Measurements from ENCODE around the gene TRAF3.

TRAF3 gene

DNA sequence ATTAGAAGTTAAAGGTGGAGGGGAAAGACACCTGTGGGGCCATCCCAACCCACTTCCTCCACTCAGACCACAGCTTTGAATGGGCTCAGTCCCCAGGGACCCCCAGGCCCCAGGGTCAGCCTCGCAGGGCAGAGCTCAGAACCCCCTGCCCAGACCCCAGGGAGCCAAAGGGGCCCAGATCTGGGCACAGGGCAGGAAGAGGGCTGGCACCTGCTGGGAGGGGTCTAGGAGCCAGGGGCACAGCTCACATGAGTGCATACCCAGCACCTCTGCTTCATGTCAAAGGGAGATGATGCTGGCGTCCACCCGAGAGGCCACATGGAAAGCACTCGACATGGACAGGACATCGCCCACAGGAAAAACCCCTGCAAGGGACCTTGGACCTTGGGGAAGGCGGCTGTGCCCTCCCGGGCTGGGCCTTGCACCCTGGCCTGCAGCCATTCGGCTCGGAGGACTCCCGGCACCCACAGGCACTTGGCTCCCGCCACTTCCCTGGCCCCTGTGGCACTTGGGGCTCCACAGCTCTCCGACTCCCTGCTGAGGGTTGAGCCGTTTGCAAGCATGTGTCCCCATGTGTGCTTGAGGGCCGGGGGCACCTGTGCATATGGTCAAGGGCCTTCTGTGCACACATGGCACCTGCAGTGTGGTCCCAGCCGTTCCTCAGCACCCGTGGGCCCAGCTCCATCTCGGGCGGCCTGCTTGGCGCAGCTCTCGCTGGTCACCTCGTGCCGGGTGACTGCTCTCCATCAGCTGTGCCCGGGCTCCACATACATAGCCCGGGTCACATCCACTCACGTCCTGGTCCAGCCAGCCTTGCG lies 137.4 kb downstream of the TRAF3 start:
- in situ Hi-C loops (cut with HindIII; ENCODE audit: low sequenced_read_pairs) = no loop called here
- TF ChIP-seq, protein P1, sequence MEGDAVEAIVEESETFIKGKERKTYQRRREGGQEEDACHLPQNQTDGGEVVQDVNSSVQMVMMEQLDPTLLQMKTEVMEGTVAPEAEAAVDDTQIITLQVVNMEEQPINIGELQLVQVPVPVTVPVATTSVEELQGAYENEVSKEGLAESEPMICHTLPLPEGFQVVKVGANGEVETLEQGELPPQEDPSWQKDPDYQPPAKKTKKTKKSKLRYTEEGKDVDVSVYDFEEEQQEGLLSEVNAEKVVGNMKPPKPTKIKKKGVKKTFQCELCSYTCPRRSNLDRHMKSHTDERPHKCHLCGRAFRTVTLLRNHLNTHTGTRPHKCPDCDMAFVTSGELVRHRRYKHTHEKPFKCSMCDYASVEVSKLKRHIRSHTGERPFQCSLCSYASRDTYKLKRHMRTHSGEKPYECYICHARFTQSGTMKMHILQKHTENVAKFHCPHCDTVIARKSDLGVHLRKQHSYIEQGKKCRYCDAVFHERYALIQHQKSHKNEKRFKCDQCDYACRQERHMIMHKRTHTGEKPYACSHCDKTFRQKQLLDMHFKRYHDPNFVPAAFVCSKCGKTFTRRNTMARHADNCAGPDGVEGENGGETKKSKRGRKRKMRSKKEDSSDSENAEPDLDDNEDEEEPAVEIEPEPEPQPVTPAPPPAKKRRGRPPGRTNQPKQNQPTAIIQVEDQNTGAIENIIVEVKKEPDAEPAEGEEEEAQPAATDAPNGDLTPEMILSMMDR (IDR thresholded peaks at IDR 0.05; ENCODE audit: low read depth, low read length) = no peak
- DNase-seq (ENCODE audit: low read depth, low spot score) = no peak
- H3K4me3 ChIP-seq (ENCODE audit: low read depth, low read length) = no peak overlapping the region

DNA sequence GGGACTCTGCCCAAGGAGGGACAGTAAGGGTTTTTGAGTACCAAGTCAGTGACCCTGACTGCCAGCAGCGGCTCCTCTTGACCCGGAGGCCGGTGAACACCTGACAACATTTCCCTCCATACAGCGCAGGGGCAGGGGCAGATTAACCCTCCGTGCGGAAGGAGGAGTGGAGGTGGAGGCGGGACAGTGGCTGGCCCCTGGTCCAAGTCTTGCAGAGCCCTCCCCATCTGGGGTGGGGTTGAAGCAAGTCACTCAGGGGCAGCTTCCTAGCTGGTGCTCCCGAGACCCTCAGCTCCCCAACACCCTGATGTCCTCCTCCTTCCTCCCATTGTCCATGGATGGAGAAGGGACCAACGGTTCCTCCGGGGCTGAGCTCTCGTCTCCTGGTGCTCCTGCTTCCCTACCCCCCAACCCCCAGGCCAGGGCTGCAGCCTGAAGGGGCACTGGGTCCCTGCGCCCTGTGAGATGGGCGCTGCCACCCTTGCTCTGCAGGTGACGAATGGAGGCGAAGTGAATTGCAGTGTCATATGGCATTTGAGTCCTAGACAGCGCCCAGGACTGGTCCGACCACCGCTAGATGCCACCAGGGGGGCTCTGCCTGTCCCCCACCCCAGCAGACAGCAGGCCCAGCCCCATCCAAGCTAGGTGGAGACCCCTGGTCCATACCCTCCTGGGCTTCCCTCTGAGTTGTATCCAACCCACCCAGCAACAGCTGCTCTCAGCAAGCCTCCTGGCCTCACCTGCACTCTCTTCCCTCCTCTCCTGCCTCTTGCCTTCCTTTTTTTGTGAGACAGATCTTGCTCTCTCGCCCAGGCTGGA lies 138.3 kb downstream of the TRAF3 start:
- DNase-seq (ENCODE audit: low read depth, low spot score) = no peak
- in situ Hi-C loops (cut with HindIII; ENCODE audit: low sequenced_read_pairs) = no loop called here
- H3K4me3 ChIP-seq (ENCODE audit: low read depth, low read length) = no peak overlapping the region
- TF ChIP-seq, protein P1 (IDR thresholded peaks at IDR 0.05; ENCODE audit: low read depth, low read length) = no peak

DNA sequence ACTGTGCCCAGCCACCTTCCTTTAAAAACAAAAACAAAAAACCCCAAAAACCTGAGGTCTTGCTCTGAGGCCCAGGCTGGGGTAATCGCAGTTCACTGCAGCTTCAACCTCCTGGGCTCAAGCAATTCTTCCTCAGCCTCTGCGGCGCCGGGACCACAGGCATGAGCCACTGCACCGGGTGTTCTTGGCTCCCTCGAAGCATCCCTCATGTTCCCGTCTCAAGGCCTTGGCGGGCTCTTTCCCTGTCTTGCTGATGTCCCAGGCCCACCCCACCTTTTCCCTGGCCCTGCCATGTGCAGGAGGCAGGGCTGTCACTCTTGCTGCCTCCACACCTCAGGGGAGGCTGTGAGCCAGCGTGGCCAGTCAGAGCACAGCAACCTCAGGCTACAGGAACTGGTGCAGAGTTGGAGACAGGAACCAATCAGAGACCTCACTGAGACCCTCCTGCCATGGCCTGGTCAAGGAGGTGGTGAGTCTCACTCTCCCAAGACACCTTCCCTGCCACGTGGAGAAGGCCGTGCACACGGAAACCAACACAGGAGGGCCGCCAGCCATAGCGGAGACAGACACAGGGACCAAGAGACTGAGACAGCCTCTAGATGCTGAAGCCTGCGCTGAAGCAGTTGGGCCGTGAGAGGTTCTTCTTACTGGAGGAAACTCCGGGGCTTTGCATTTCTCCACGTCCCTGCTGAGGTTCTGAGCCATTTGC lies 139.3 kb downstream of the TRAF3 start:
- TF ChIP-seq, protein P1 (IDR thresholded peaks at IDR 0.05; ENCODE audit: low read depth, low read length) = no peak
- in situ Hi-C loops (cut with HindIII; ENCODE audit: low sequenced_read_pairs) = no loop called here
- no peak for DNase-seq (ENCODE audit: low read depth, low spot score)
- H3K4me3 ChIP-seq (ENCODE audit: low read depth, low read length) = no peak overlapping the region

DNA sequence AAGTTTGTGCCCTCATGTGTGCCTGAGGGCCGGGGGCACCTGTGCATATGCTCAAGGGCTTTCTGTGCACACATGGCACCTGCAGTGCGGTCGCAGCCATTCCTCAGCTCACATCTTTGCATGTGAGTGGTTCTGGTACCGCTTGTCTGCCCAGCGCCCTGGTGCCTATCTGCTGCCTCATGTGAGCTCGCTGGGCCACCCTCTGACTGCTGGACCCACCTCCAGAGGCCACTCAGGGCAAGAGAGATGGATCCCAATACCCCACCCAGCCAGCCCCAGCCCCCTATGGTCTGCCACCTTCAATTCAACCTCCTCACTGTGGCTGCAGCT lies 139.8 kb downstream of the TRAF3 start:
- TF ChIP-seq, protein P1 (IDR thresholded peaks at IDR 0.05; ENCODE audit: low read depth, low read length) = no peak
- in situ Hi-C loops (cut with HindIII; ENCODE audit: low sequenced_read_pairs) = no loop called here
- no peak for DNase-seq (ENCODE audit: low read depth, low spot score)
- H3K4me3 ChIP-seq (ENCODE audit: low read depth, low read length) = no peak overlapping the region

DNA sequence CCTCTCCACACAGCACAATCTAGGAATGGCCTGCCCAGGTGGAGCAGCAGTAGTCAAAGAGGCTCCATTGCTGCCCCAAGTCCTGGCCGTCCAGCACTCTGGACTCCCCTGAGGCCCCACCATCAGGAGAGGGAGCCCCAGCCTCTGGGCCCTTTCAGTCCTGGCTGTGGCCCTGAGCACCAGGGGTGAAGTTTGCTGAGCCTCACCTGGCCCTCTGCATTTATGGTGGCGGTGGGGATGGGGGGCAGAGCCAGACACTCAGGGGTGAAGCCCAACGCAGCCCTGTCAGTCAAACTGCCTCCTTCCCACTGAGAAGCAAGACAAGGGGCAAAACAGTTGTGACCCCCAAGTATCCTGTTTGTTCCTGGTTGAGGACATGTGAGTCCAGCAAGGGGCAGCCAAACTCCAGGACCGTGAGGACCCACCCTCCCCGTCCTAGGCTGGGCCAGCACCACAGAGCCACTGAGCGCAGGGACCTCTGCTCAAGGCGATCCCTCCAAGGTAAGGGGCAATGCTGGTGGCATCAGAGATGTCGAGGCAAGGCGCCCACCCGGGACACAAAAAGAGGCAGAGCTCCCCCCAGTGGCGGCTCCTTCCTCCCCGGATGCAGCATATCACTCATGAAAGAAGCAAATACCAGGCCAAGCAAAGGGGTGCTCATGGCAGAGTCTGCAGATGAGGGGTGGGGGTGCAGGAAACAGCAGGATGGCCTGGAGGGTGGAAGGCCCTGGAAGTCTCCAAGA lies 140.4 kb downstream of the TRAF3 start:
- TF ChIP-seq, protein P1 (IDR thresholded peaks at IDR 0.05; ENCODE audit: low read depth, low read length) = peak; percentile 82
- in situ Hi-C loops (cut with HindIII; ENCODE audit: low sequenced_read_pairs) = no loop called here
- DNase-seq (ENCODE audit: low read depth, low spot score) = peak; percentile 41
- H3K4me3 ChIP-seq (ENCODE audit: low read depth, low read length) = no peak overlapping the region

DNA sequence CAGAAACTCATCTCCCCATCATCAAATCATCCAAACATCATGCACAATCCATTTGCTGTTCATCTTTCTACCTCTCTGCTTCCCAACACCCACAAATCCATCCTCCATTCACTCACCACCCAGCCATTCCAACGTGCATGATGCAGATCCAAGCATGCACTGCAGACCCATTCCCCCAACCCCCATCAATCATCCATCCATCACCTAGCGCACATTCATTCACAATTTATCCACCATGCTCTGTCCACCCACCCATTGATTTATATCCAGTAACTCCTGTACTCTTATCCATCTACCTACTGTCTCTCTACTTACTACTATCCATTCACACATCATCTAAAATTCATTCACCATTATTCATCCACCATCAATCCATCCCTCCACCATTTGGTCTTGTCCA lies 141.2 kb downstream of the TRAF3 start:
- in situ Hi-C loops (cut with HindIII; ENCODE audit: low sequenced_read_pairs) = no loop called here
- no peak overlapping the region for H3K4me3 ChIP-seq (ENCODE audit: low read depth, low read length)
- TF ChIP-seq, protein P1 (IDR thresholded peaks at IDR 0.05; ENCODE audit: low read depth, low read length) = no peak
- DNase-seq (ENCODE audit: low read depth, low spot score) = no peak

All from astrocyte of the spinal cord (primary cell).